ENCODE measurements around the gene ARL15. TPM values are rescaled to one million over a fixed set of nuclear protein-coding genes. Genes with fewer than 3 reads are reported as not detected.
A peak's percentile ranks its signal among the peaks of the same experiment; 100 is the strongest.

The ARL15 gene
- total RNA-seq, 1 donor from 2014 or later, result 30.8 TPM

DNA sequence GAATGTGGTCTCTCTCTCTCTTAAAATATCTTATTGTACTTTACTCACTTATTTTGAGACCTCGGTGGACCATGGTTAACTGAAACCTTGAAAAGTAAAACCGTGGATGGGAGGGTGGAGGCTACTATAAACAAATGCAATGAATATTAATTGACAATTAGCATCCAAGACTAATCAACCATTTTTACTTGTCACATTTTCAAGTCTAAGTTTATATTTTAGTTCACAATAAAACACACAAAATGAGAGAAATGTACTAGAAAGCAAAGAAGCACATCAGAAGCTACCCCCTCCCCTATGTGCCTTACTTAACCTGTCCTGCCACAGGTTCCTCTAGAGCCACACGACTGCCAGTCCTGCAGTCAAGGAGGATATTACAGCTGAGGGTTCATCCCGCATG lies 4.6 kb downstream of the ARL15 start:
- H3K4me3 ChIP-seq, result no peak overlapping the region
- no peaks in the 10 kb centered on the region for H3K9me3 ChIP-seq
- no peaks in the 10 kb centered on the region for H3K27me3 ChIP-seq (ENCODE audit: low read depth)
- TF ChIP-seq, protein P1, sequence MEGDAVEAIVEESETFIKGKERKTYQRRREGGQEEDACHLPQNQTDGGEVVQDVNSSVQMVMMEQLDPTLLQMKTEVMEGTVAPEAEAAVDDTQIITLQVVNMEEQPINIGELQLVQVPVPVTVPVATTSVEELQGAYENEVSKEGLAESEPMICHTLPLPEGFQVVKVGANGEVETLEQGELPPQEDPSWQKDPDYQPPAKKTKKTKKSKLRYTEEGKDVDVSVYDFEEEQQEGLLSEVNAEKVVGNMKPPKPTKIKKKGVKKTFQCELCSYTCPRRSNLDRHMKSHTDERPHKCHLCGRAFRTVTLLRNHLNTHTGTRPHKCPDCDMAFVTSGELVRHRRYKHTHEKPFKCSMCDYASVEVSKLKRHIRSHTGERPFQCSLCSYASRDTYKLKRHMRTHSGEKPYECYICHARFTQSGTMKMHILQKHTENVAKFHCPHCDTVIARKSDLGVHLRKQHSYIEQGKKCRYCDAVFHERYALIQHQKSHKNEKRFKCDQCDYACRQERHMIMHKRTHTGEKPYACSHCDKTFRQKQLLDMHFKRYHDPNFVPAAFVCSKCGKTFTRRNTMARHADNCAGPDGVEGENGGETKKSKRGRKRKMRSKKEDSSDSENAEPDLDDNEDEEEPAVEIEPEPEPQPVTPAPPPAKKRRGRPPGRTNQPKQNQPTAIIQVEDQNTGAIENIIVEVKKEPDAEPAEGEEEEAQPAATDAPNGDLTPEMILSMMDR (IDR thresholded peaks at IDR 0.05), result no peak
- ATAC-seq, result no peak
- no peak for DNase-seq
- no peak overlapping the region for H3K27ac ChIP-seq
- H3K36me3 ChIP-seq, result no peaks in the 10 kb centered on the region
- intact Hi-C loops (cut with DNase I), result no loop called here
- peaks cover 41% of the 10 kb centered on the region for H3K4me1 ChIP-seq

DNA sequence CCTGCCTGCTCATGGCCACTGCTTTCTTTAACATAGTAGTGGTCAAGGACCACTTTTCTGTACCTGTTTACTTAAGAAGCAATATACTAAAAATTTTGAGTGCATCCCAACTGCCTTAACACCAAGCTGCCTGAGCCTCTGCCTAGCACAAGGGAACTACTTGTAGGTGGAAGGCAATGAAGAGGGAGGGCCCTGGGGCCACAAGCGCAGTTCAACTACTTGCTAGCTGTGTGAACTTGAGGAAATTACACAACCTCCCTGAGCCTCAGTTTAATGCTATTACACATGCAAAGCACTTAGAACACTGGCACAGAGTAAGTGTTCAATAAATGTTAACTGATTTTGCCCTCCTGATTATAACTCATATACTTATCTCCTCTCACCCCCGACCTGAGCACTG lies 6.3 kb downstream of the ARL15 start:
- Histone ChIP-seq H3K9me3 (no peaks in the 10 kb centered on the region), H3K4me3 (no peak overlapping the region), H3K27me3 (ENCODE audit: low read depth) (no peaks in the 10 kb centered on the region), H3K27ac (no peak overlapping the region), H3K36me3 (no peaks in the 10 kb centered on the region), H3K4me1 (peaks cover 46% of the 10 kb centered on the region)
- DNase-seq, result peak; percentile 71
- intact Hi-C loops (cut with DNase I), result no loop called here
- TF ChIP-seq, protein P1 (IDR thresholded peaks at IDR 0.05), result no peak
- ATAC-seq, result peak; percentile 48 to 51

DNA sequence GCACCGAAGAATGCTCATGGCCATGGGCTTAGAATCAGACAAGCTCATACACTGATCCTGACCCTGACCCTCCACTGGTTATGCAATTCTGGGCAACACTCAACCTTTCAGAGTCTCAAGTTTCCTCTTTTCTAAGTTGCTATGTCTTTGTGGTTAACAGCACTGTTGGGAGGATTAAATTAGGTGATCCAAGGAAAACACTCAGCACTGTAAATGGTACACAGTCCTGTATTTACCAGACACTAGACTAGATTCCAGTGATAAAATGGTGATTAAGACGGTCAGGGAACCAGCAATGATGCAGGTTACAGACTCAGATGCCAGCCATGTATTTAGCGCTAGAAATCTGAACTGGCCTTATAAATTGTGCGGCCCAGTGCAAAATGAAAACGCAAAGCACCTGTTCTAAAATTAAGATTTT lies 8.1 kb downstream of the ARL15 start:
- Histone ChIP-seq H3K27ac (no peak overlapping the region), H3K36me3 (no peaks in the 10 kb centered on the region), H3K4me3 (no peak overlapping the region), H3K4me1 (peaks cover 38% of the 10 kb centered on the region), H3K9me3 (no peaks in the 10 kb centered on the region), H3K27me3 (ENCODE audit: low read depth) (no peaks in the 10 kb centered on the region)
- intact Hi-C loops (cut with DNase I), result no loop called here
- TF ChIP-seq, protein P1 (IDR thresholded peaks at IDR 0.05), result no peak
- DNase-seq, result no peak
- peak; percentile 82 for ATAC-seq

DNA sequence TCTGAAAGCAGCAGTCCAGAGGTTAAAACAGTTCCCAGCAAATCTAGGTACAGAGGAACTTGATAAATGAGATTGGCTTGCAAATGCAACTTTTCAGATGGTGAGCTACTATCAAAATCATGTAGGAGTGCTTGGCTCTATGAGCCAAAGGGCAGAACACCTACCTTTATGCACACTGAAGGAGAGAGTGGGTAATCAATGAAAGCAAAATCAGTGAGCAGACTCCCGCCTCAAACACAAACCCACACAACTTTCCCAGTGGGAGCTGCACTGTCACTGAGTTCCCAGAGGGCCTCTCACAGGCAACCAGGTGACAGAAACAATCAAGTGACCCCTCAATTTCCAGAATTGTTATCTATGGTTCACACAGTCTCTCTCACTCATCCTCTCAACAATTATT lies 8.5 kb downstream of the ARL15 start:
- intact Hi-C loops (cut with DNase I), result no loop called here
- no peaks in the 10 kb centered on the region for H3K9me3 ChIP-seq
- ATAC-seq (no peak), DNase-seq (no peak)
- TF ChIP-seq, protein P1 (IDR thresholded peaks at IDR 0.05), result no peak
- no peak overlapping the region for H3K27ac ChIP-seq
- H3K36me3 ChIP-seq, result no peaks in the 10 kb centered on the region
- no peaks in the 10 kb centered on the region for H3K27me3 ChIP-seq (ENCODE audit: low read depth)
- H3K4me3 ChIP-seq, result no peak overlapping the region
- peaks cover 43% of the 10 kb centered on the region for H3K4me1 ChIP-seq

DNA sequence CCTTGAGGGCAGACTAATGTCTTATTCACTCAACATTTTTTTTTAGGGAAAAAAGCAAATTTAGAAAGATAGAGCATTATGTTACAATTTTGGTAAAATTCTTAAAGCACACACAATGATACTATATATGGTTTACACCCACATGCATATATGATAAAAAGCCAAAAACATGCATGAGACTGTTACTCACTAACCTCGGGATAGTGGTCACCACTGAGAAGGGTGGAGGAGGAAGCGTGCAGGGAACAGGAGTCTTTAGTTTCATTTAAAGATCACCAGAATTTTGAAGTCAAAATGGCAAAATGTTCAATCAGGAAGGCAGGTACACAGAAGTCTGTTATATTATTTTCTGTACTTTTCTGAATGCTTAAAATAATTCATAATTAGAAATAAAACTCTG lies 9.2 kb downstream of the ARL15 start:
- peaks cover 49% of the 10 kb centered on the region for H3K4me1 ChIP-seq

More for the DNA sequence above, 9.2 kb downstream of the ARL15 start:
- no peak overlapping the region for H3K4me3 ChIP-seq
- TF ChIP-seq, protein P1 (IDR thresholded peaks at IDR 0.05), result no peak
- no peak for DNase-seq
- no peaks in the 10 kb centered on the region for H3K36me3 ChIP-seq
- no peaks in the 10 kb centered on the region for H3K9me3 ChIP-seq
- no peaks in the 10 kb centered on the region for H3K27me3 ChIP-seq (ENCODE audit: low read depth)
- H3K27ac ChIP-seq, result no peak overlapping the region
- ATAC-seq, result peak in 1 of 2 donors; percentile 42
- intact Hi-C loops (cut with DNase I), result no loop called here
